ENCODE data around the gene PIK3CA. TPM values are rescaled to one million over a fixed set of nuclear protein-coding genes. Genes with fewer than 3 reads are reported as not detected.
"Not testable (repeated sequence)": the region's sequence is repeated elsewhere in the genome, so short reads cannot be mapped to it uniquely, and the experiment has no call there.

Gene PIK3CA
- total RNA-seq (10 to 100 TPM; 18.8 to 19.5 TPM), polyA plus RNA-seq (18.3 TPM)

- Mint-ChIP-seq H3K36me3 (peaks cover 0 to 4% (median 0%) of the 10 kb centered on the region in 3 donors), H3K27ac (peak within 1 kb of the TSS; percentile 93 to 99 (median 94)), H3K4me3 (peak within 1 kb of the TSS in 6 of 7 donors; percentile 92 to 97 (median 94)), H3K9me3 (no peaks in the 10 kb centered on the region), H3K4me1 (peaks cover 37 to 44% (median 43%) of the 10 kb centered on the region in 3 donors), H3K27me3 (peaks cover 0 to 4% of the 10 kb centered on the region in 2 donors)
- Histone ChIP-seq H3K27me3 (ENCODE audit: insufficient read depth, low read length, poor library complexity, severe bottlenecking) (no peaks in the 10 kb centered on the region), H3K27ac (ENCODE audit: low read depth, low read length) (peak within 1 kb of the TSS; percentile 93), H3K9me3 (ENCODE audit: low read length) (no peaks in the 10 kb centered on the region), H3K4me1 (ENCODE audit: insufficient read depth, low read length) (peaks cover 29% of the 10 kb centered on the region), H3K36me3 (ENCODE audit: insufficient read depth, low read length) (no peaks in the 10 kb centered on the region), H3K4me3 (ENCODE audit: low read length) (peak within 1 kb of the TSS; percentile 90)
- POLR2A ChIA-PET = interaction anchor here (0.6 to 2.7 kb wide), 11 partner anchors 33 to 457 kb away, joined by 3 to 27 read pairs (median 3); partner anchors contain the start of genes MRPL47, NDUFB5 and ZNF639
- DNase-seq = peak; percentile 89 to 98 (median 94)
- CTCF ChIA-PET = interaction anchor here (0.6 to 3.6 kb wide), 10 partner anchors 11 to 456 kb away, joined by 3 to 18 read pairs (median 4); partner anchors contain the start of genes MRPL47, NDUFB5 and ZNF639
Measured at GRCh38 chr3:179147873-179148615, at the start of gene PIK3CA. TSS of gene PIK3CA (plus strand) at chr3:179148357. CDS start at chr3:179198826, 50,469 bp downstream.

GRCh38 chr3:179098388-179099077 lies 49.6 kb upstream of the PIK3CA start:
- Mint-ChIP-seq H3K4me1 (no peaks in the 10 kb centered on the region), H3K4me3 (no peak overlapping the region), H3K36me3 (no peaks in the 10 kb centered on the region), H3K27me3 (peaks cover 0 to 23% of the 10 kb centered on the region in 2 donors), H3K9me3 (no peaks in the 10 kb centered on the region), H3K27ac (no peak overlapping the region)
- Histone ChIP-seq H3K27me3 (ENCODE audit: insufficient read depth, low read length, poor library complexity, severe bottlenecking) (no peaks in the 10 kb centered on the region), H3K36me3 (ENCODE audit: insufficient read depth, low read length) (no peaks in the 10 kb centered on the region), H3K27ac (ENCODE audit: low read depth, low read length) (no peak overlapping the region), H3K9me3 (ENCODE audit: low read length) (no peaks in the 10 kb centered on the region), H3K4me1 (ENCODE audit: insufficient read depth, low read length) (no peaks in the 10 kb centered on the region), H3K4me3 (ENCODE audit: low read length) (no peak overlapping the region)
- POLR2A ChIA-PET = no interaction called here
- CTCF ChIA-PET = interaction anchor here (0.7 kb wide), 1 partner anchor 83 kb away, joined by 3 read pairs; no protein-coding TSS in a partner anchor
- no peak for DNase-seq

DNA sequence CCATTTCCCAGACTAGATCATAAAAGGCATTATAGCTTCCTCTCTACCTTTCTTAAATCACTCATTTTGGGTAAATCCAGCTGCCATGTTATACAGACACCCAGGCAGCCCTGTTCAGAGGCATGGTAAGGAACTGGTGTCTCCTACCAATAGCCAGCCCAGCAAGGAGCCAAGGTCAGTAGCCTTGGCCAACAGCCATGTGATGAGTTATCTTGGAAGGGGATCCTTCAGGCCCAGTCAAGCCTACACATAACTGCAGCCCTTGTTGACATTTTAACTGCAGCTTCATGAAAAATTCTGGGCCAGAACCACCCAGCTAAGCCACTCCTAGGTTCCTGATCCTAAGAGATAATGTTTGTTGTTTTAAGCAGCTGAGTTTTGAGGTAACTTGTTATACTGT lies 47.5 kb upstream of the PIK3CA start:
- H3K4me1 ChIP-seq (ENCODE audit: insufficient read depth, low read length) = no peaks in the 10 kb centered on the region
- Mint-ChIP-seq H3K27ac (no peak overlapping the region), H3K27me3 (peaks cover 0 to 23% of the 10 kb centered on the region in 2 donors), H3K9me3 (no peaks in the 10 kb centered on the region), H3K4me3 (no peak overlapping the region), H3K36me3 (no peaks in the 10 kb centered on the region), H3K4me1 (no peaks in the 10 kb centered on the region)
- H3K4me3 ChIP-seq (ENCODE audit: low read length) = no peak overlapping the region
- no peaks in the 10 kb centered on the region for H3K36me3 ChIP-seq (ENCODE audit: insufficient read depth, low read length)
- CTCF ChIA-PET = interaction anchor here (0.9 kb wide), 1 partner anchor 220 kb away, joined by 3 read pairs; no protein-coding TSS in a partner anchor
- H3K27me3 ChIP-seq (ENCODE audit: insufficient read depth, low read length, poor library complexity, severe bottlenecking) = no peaks in the 10 kb centered on the region
- POLR2A ChIA-PET = no interaction called here
- no peak overlapping the region for H3K27ac ChIP-seq (ENCODE audit: low read depth, low read length)
- no peaks in the 10 kb centered on the region for H3K9me3 ChIP-seq (ENCODE audit: low read length)
- no peak for DNase-seq

GRCh38 chr3:179105881-179106280 lies 42.3 kb upstream of the PIK3CA start:
- no peak for DNase-seq
- H3K4me3 ChIP-seq (ENCODE audit: low read length) = no peak overlapping the region
- H3K4me3 Mint-ChIP-seq = no peak overlapping the region
- peaks cover 0 to 1% (median 0%) of the 10 kb centered on the region in 5 donors for H3K9me3 Mint-ChIP-seq
- H3K36me3 Mint-ChIP-seq = no peaks in the 10 kb centered on the region
- no peaks in the 10 kb centered on the region for H3K4me1 ChIP-seq (ENCODE audit: insufficient read depth, low read length)
- H3K4me1 Mint-ChIP-seq = no peaks in the 10 kb centered on the region
- no peak overlapping the region for H3K27ac ChIP-seq (ENCODE audit: low read depth, low read length)
- no peaks in the 10 kb centered on the region for H3K27me3 ChIP-seq (ENCODE audit: insufficient read depth, low read length, poor library complexity, severe bottlenecking)
- H3K36me3 ChIP-seq (ENCODE audit: insufficient read depth, low read length) = no peaks in the 10 kb centered on the region
- no peak overlapping the region for H3K27ac Mint-ChIP-seq
- CTCF ChIA-PET = interaction anchor here (0.7 to 1.6 kb wide), 3 partner anchors 11 to 210 kb away, joined by 4 read pairs; no protein-coding TSS in a partner anchor
- no peaks in the 10 kb centered on the region for H3K9me3 ChIP-seq (ENCODE audit: low read length)
- H3K27me3 Mint-ChIP-seq = peaks cover 3% of the 10 kb centered on the region in 2 donors
- POLR2A ChIA-PET = no interaction called here

DNA sequence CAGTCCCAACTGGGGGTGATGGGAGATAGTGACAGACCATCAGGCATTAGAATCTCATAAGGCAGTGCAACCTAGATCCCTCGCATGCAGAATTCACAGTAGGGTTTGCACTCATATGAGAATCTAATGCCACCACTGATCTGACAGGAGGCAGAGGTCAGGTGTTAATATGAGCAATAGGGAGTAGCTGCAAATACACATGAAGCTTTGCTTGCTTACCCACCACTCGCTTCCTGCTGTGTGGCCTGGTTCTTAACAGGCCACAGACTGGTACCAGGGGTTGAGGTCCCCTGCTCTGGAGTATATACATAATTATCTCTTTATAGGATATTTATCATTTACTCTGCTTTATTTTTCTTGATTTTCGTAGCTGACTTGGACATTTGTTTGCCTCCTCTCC lies 40.5 kb upstream of the PIK3CA start:
- no peaks in the 10 kb centered on the region for H3K9me3 ChIP-seq (ENCODE audit: low read length)
- no peaks in the 10 kb centered on the region for H3K36me3 ChIP-seq (ENCODE audit: insufficient read depth, low read length)
- Mint-ChIP-seq H3K27me3 (peaks cover 7 to 15% of the 10 kb centered on the region in 2 donors), H3K36me3 (peaks cover 0 to 2% (median 0%) of the 10 kb centered on the region in 3 donors), H3K27ac (no peak overlapping the region), H3K4me3 (no peak overlapping the region), H3K4me1 (no peaks in the 10 kb centered on the region), H3K9me3 (peaks cover 0 to 3% (median 0%) of the 10 kb centered on the region in 5 donors)
- H3K4me1 ChIP-seq (ENCODE audit: insufficient read depth, low read length) = no peaks in the 10 kb centered on the region
- no peak overlapping the region for H3K4me3 ChIP-seq (ENCODE audit: low read length)
- no peak for DNase-seq
- CTCF ChIA-PET = no interaction called here
- POLR2A ChIA-PET = interaction anchor here (0.5 kb wide), 1 partner anchor 1508 kb away, joined by 4 read pairs; no protein-coding TSS in a partner anchor
- H3K27ac ChIP-seq (ENCODE audit: low read depth, low read length) = no peak overlapping the region
- H3K27me3 ChIP-seq (ENCODE audit: insufficient read depth, low read length, poor library complexity, severe bottlenecking) = no peaks in the 10 kb centered on the region

- no peaks in the 10 kb centered on the region for H3K36me3 ChIP-seq (ENCODE audit: insufficient read depth, low read length)
- Mint-ChIP-seq H3K27me3 (peaks cover 11 to 20% of the 10 kb centered on the region in 2 donors), H3K4me3 (no peak overlapping the region), H3K36me3 (peaks cover 0 to 2% (median 0%) of the 10 kb centered on the region in 3 donors), H3K9me3 (peaks cover 0 to 4% (median 0%) of the 10 kb centered on the region in 5 donors), H3K4me1 (no peaks in the 10 kb centered on the region), H3K27ac (no peak overlapping the region)
- CTCF ChIA-PET = no interaction called here
- POLR2A ChIA-PET = interaction anchor here (0.5 kb wide), 1 partner anchor 209 kb away, joined by 3 read pairs; no protein-coding TSS in a partner anchor
- H3K4me3 ChIP-seq (ENCODE audit: low read length) = no peak overlapping the region
- H3K9me3 ChIP-seq (ENCODE audit: low read length) = no peaks in the 10 kb centered on the region
- no peak overlapping the region for H3K27ac ChIP-seq (ENCODE audit: low read depth, low read length)
- no peak for DNase-seq
- no peaks in the 10 kb centered on the region for H3K4me1 ChIP-seq (ENCODE audit: insufficient read depth, low read length)
- H3K27me3 ChIP-seq (ENCODE audit: insufficient read depth, low read length, poor library complexity, severe bottlenecking) = no peaks in the 10 kb centered on the region
Measured at GRCh38 chr3:179108086-179108485, 40.1 kb upstream of the PIK3CA start.

- Mint-ChIP-seq H3K9me3 (peaks cover 0 to 3% (median 0%) of the 10 kb centered on the region in 5 donors), H3K4me1 (no peaks in the 10 kb centered on the region), H3K27ac (no peak overlapping the region), H3K36me3 (peaks cover 0 to 2% (median 0%) of the 10 kb centered on the region in 3 donors), H3K27me3 (peaks cover 15 to 44% of the 10 kb centered on the region in 2 donors), H3K4me3 (no peak overlapping the region)
- Histone ChIP-seq H3K4me3 (ENCODE audit: low read length) (no peak overlapping the region), H3K4me1 (ENCODE audit: insufficient read depth, low read length) (no peaks in the 10 kb centered on the region), H3K27me3 (ENCODE audit: insufficient read depth, low read length, poor library complexity, severe bottlenecking) (no peaks in the 10 kb centered on the region), H3K27ac (ENCODE audit: low read depth, low read length) (no peak overlapping the region), H3K36me3 (ENCODE audit: insufficient read depth, low read length) (no peaks in the 10 kb centered on the region), H3K9me3 (ENCODE audit: low read length) (no peaks in the 10 kb centered on the region)
- DNase-seq = no peak
- POLR2A ChIA-PET = no interaction called here
- CTCF ChIA-PET = no interaction called here
Measured at GRCh38 chr3:179113903-179114302, 34.3 kb upstream of the PIK3CA start.

DNA sequence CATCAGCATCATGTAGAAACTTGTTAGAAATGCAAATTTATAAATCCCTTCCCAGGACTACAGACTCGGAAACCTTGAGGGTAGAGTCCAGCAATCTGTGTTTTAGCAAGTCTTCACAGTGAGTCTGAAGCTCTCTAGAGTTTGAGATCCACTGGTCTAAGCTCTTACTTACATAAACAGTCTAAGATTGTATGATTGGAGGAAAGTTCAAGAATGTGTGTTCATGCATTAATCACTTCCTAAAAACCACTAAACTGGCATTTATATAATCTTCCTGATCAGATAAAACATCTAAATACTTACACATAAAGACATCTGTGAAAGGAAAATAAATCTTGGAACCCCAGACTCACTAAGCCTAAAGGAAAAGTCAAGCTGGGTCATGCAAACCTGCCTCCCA lies 32.7 kb upstream of the PIK3CA start:
- H3K9me3 ChIP-seq (ENCODE audit: low read length); H3K4me1 Mint-ChIP-seq; H3K36me3 ChIP-seq (ENCODE audit: insufficient read depth, low read length); POLR2A ChIA-PET; H3K27me3 ChIP-seq (ENCODE audit: insufficient read depth, low read length, poor library complexity, severe bottlenecking); H3K4me3 ChIP-seq (ENCODE audit: low read length); DNase-seq; H3K9me3 Mint-ChIP-seq; H3K27ac Mint-ChIP-seq; H3K4me1 ChIP-seq (ENCODE audit: insufficient read depth, low read length); H3K36me3 Mint-ChIP-seq; H3K4me3 Mint-ChIP-seq; H3K27ac ChIP-seq (ENCODE audit: low read depth, low read length): not testable (repeated sequence)
- peaks cover 13 to 44% of the 10 kb centered on the region in 2 donors for H3K27me3 Mint-ChIP-seq
- CTCF ChIA-PET = interaction anchor here (0.9 kb wide), 1 partner anchor 206 kb away, joined by 3 read pairs; no protein-coding TSS in a partner anchor

All from CD8-positive, alpha-beta memory T cell (primary cell).